Keratinocyte (primary cell): ENCODE measurements around the gene HSBP1. TPM values are rescaled to one million over a fixed set of nuclear protein-coding genes. Genes with fewer than 3 reads are reported as not detected.

Experiments
- DNase-seq: peaks from one replicate; pipeline ENCODE4 v3.0.0-alpha.2; 2011; ENCODE audit warnings: low read depth, missing footprints, low spot score
- FAIRE-seq: peaks from 2 replicates; lab custom pipeline; 2011; peaks lifted over from hg19 to GRCh38; lab: Jason Lieb, UNC
- H2AFZ ChIP-seq: 2 replicates; pipeline ENCODE4 v1.6.0; 2012; ENCODE audit warnings: low read length, control low read depth, inconsistent platforms; ENCODE audit not compliant: control insufficient read depth
- H3K27ac ChIP-seq: 2 replicates; pipeline ENCODE4 v1.5.1; 2011; ENCODE audit warnings: low read length; ENCODE audit not compliant: control insufficient read depth, insufficient read depth
- H3K27me3 ChIP-seq: 3 replicates; pipeline ENCODE4 v1.6.0; 2011; ENCODE audit warnings: low read length; ENCODE audit not compliant: control insufficient read depth, insufficient read depth; ENCODE audit errors: extremely low read depth
- H3K36me3 ChIP-seq, 2 experiments: 2 replicates in 1 of 2; 3 replicates in 1 of 2; pipeline ENCODE4 v1.5.1; 2011; ENCODE audit warnings: low read length in 2 of 2, mild to moderate bottlenecking in 1 of 2; ENCODE audit not compliant: control insufficient read depth in 2 of 2, insufficient read depth in 2 of 2; ENCODE audit errors: extremely low read depth in 1 of 2
- H3K4me1 ChIP-seq: 3 replicates; pipeline ENCODE4 v1.5.1; 2011; ENCODE audit warnings: low read length; ENCODE audit not compliant: control insufficient read depth, insufficient read depth; ENCODE audit errors: extremely low read depth
- H3K4me2 ChIP-seq: 3 replicates; pipeline ENCODE4 v1.6.0; 2011; ENCODE audit warnings: low read depth, low read length; ENCODE audit not compliant: control insufficient read depth, insufficient read depth; ENCODE audit errors: extremely low read depth
- H3K4me3 ChIP-seq, 3 experiments: fragments of 200-600 bp in 1 of 3; sonication (generic) in 1 of 3; 2 replicates in 2 of 3; 3 replicates in 1 of 3; pipeline ENCODE4 v1.5.1; 2011 to 2016; ENCODE audit warnings: low read length in 3 of 3, mild to moderate bottlenecking in 3 of 3, control low read depth in 2 of 3, inconsistent platforms in 1 of 3, low read depth in 1 of 3, mixed read lengths in 1 of 3, mixed run types in 1 of 3, moderate library complexity in 1 of 3; ENCODE audit not compliant: control insufficient read depth in 2 of 3, insufficient read depth in 2 of 3; ENCODE audit errors: extremely low read depth in 1 of 3
- H3K79me2 ChIP-seq: 2 replicates; pipeline ENCODE4 v1.6.0; 2012; ENCODE audit warnings: low read length; ENCODE audit not compliant: control insufficient read depth, insufficient read depth
- H3K9ac ChIP-seq: 3 replicates; pipeline ENCODE4 v1.6.0; 2011; ENCODE audit warnings: low read length; ENCODE audit not compliant: control insufficient read depth, insufficient read depth; ENCODE audit errors: extremely low read depth
- H3K9me1 ChIP-seq: 3 replicates; pipeline ENCODE4 v1.6.0; 2011; ENCODE audit warnings: low read length; ENCODE audit not compliant: control insufficient read depth, insufficient read depth; ENCODE audit errors: extremely low read depth
- H3K9me3 ChIP-seq: 2 replicates; pipeline ENCODE4 v1.5.1; 2012; ENCODE audit warnings: low read depth, low read length; ENCODE audit not compliant: control insufficient read depth
- H4K20me1 ChIP-seq: 3 replicates; pipeline ENCODE4 v1.6.0; 2011; ENCODE audit warnings: low read length; ENCODE audit not compliant: control insufficient read depth, insufficient read depth; ENCODE audit errors: extremely low read depth
- CTCF ChIP-seq, 3 experiments: IDR thresholded peaks in 1 of 3; conservative IDR thresholded peaks in 1 of 3; optimal IDR thresholded peaks in 1 of 3; 2 replicates in 2 of 3; 3 replicates in 1 of 3; pipeline versions ENCODE3 to v1.5.1; 2011; ENCODE audit warnings: low read length in 3 of 3, mild to moderate bottlenecking in 3 of 3, moderate library complexity in 2 of 3, control low read depth in 1 of 3, inconsistent platforms in 1 of 3; ENCODE audit not compliant: insufficient read depth in 2 of 3; ENCODE audit errors: extremely low read depth in 1 of 3
- EZH2 ChIP-seq: IDR thresholded peaks from one replicate; pipeline ENCODE4 v1.6.1; 2012; ENCODE audit warnings: inconsistent platforms, mild to moderate bottlenecking, low read length, moderate library complexity
- dilution Hi-C: fragments of 300-500 bp; cut with MboI; formaldehyde crosslinking; loops from one replicate; pipeline ENCODE4 v1.7.0; 2020; ENCODE audit warnings: low sequenced_read_pairs; ENCODE audit not compliant: extremely low pct_ligation_motif_present
- polyA plus RNA-seq, 5 experiments: library from polyadenylated mRNA; depleted of rRNA in 3 of 5; stranded (reverse) in 3 of 5; stranded (forward) in 1 of 5; unstranded in 1 of 5; fragments of >200 nt; gene quantifications; 1 replicate in 1 of 5; 2 replicates in 3 of 5; 3 replicates in 1 of 5; pipeline versions ENCODE4 v1.2.1 to v1.2.3, GENCODE V29; 2011 to 2012; ENCODE audit warnings: missing spikeins in 2 of 5, low read depth in 1 of 5, low replicate concordance in 1 of 5

The HSBP1 gene
- polyA plus RNA-seq, 1 donor (not counting 4 experiments of a cell fraction or from before 2014, with no cell fraction given) = 264 TPM

DNA sequence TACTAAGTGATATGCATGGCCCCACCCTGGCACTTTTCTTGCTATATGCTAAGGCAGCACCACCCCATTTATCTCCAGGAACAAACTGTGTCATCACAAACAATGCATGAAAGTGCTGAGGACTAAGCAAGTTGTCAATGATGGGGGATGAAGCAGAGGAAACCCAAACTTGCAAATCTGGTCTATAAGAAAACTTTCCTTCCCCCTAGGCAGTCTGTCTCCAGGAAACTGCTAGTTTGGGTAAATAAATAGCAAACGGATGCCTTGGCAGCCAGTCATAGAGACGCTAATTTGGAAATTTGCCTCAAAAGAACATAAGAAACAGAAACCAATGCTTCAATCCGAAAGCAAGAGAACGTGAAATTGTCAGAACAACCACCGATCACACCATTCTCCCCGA is 5.6 kb upstream of the HSBP1 start:
- dilution Hi-C loops = no loop called here
- no peaks in the 10 kb centered on the region for H3K9me1 ChIP-seq
- TF ChIP-seq EZH2 (no peak), CTCF (optimal IDR thresholded peaks at IDR 0.05 in 1 of 3, IDR thresholded peaks at IDR 0.05 in 1 of 3, conservative IDR thresholded peaks at IDR 0.05 in 1 of 3; ENCODE audit: extremely low read depth in 1 of 3, insufficient read depth in 2 of 3, low read length in 3 of 3) (no peak)
- H4K20me1 ChIP-seq = no peaks in the 10 kb centered on the region
- no peaks in the 10 kb centered on the region for H3K9me3 ChIP-seq
- no peaks in the 10 kb centered on the region for H3K79me2 ChIP-seq
- peak; percentile 7 for DNase-seq
- H2AFZ ChIP-seq = peak overlapping the region; percentile 25
- H3K27ac ChIP-seq = peak overlapping the region; percentile 39
- no peaks in the 10 kb centered on the region for H3K36me3 ChIP-seq
- H3K4me1 ChIP-seq = peaks cover 15% of the 10 kb centered on the region
- H3K4me2 ChIP-seq = peak overlapping the region; percentile 63
- H3K4me3 ChIP-seq = peak overlapping the region in 2 of 3 experiments; percentile 20 to 50
- peak overlapping the region; percentile 10 for H3K9ac ChIP-seq
- no peaks in the 10 kb centered on the region for H3K27me3 ChIP-seq
- no peak for FAIRE-seq

DNA sequence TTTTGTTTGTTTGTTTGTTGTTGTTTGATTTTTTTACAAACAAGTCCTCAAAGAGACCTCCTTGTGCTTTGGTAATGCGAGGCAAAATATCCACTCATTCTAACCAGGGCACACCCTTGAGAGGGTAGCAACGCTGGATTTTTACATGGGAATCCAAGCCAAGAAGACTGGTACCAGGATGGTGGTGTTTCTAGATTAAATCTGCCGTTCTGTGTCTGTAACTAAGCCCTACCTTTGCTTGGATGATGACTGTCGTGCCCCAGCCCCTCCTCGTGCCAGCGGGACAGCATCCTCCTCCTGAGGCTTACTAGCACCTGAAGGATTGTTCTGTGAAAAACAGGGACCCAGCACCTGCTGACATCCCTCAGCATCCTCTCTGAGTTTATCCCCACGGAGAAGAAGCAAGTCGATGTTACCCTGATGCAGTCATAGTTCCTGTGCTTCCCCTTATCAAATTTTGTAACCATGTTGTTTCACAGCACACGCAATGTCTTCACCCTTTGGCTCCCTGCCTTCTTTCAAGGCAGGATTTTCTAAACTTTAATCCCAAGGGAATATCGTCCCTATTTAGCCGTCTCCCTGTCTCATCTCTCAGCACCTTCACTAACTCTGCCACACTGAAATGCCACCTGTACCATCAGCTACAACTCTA is 5.1 kb upstream of the HSBP1 start:
- dilution Hi-C loops = no loop called here
- Histone ChIP-seq H3K36me3 (no peaks in the 10 kb centered on the region), H3K9me1 (no peaks in the 10 kb centered on the region), H3K9ac (peak overlapping the region; percentile 10), H3K4me2 (peak overlapping the region; percentile 63), H4K20me1 (no peaks in the 10 kb centered on the region), H3K27ac (peak overlapping the region; percentile 39), H3K27me3 (no peaks in the 10 kb centered on the region), H2AFZ (peak overlapping the region; percentile 25), H3K4me1 (peaks cover 15% of the 10 kb centered on the region), H3K4me3 (peak overlapping the region in 2 of 3 experiments; percentile 20 to 50), H3K79me2 (no peaks in the 10 kb centered on the region), H3K9me3 (no peaks in the 10 kb centered on the region)
- no peak for DNase-seq
- TF ChIP-seq CTCF (optimal IDR thresholded peaks at IDR 0.05 in 1 of 3, IDR thresholded peaks at IDR 0.05 in 1 of 3, conservative IDR thresholded peaks at IDR 0.05 in 1 of 3; ENCODE audit: extremely low read depth in 1 of 3, insufficient read depth in 2 of 3, low read length in 3 of 3) = no peak
- FAIRE-seq = no peak
